GM21423 (cell line): Measurements from ENCODE around the gene DNAJC13.
A peak's percentile ranks its signal among the peaks of the same experiment; 100 is the strongest.
"Not testable (repeated sequence)": the region's sequence is repeated elsewhere in the genome, so short reads cannot be mapped to it uniquely, and the experiment has no call there.

Experiments used
- ATAC-seq: cut with Tn5 transposase; IDR thresholded peaks from one replicate; pipeline ENCODE4 v1.9.1; 2021; ENCODE audit warnings: mild to moderate bottlenecking, moderate library complexity; ENCODE audit not compliant: unreplicated experiment

Gene DNAJC13

DNA sequence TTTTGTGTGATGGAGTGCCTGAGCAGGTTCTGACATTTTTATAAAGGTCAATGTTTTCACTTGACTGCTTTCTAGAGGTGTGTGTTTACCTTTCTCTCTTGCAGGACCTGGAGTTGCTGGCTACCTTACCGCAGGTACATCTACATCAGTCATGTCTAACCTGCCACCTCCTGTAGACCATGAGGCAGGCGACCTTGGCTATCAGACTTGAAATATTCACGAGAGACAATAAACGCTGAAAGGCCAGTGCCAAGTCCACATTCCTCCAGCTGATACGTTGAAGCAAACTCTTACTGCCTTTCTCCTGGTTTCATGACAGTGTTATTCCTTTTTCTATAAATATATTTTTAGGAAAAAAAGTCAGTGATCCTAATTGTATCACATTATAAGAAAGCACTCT lies 120.8 kb downstream of the DNAJC13 start:
- ATAC-seq: no peak

DNA sequence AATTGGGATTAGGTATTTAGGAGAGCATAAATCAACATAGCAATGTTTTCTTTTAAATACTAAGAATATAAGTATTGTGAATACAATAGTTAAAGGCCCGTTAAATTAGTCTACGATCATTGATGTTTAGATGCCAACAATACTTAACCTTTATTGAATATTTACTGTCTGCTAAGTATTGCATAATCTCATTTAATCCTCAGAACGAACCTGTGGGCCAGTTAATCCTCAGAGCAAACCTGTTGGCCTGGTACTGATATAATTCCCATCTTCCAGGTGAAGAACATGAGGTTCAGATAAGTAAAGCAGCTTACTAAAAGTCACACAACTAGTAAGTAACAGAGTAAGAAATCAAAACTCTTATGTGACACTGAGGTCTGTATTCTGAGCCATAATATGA lies 122.4 kb downstream of the DNAJC13 start:
- no peak for ATAC-seq

DNA sequence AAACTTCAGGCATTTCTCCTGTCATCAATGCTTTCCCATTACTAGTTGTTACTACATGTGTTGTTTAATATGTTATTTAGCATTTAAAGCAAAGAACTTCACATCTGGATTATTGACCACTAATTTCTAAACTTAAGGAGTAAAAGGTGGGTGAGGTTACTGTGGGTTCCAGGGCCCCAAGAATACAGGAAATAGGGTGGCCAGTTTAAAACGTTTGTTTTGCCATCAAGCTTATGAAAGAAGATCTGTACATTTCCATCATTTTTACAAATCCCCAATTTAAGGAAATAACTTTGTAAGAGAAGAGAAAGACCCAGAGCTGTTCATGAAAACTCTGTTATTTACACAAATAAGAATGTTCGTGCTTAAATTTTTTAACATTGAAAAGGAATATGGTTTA lies 125.3 kb downstream of the DNAJC13 start:
- no peak for ATAC-seq

DNA sequence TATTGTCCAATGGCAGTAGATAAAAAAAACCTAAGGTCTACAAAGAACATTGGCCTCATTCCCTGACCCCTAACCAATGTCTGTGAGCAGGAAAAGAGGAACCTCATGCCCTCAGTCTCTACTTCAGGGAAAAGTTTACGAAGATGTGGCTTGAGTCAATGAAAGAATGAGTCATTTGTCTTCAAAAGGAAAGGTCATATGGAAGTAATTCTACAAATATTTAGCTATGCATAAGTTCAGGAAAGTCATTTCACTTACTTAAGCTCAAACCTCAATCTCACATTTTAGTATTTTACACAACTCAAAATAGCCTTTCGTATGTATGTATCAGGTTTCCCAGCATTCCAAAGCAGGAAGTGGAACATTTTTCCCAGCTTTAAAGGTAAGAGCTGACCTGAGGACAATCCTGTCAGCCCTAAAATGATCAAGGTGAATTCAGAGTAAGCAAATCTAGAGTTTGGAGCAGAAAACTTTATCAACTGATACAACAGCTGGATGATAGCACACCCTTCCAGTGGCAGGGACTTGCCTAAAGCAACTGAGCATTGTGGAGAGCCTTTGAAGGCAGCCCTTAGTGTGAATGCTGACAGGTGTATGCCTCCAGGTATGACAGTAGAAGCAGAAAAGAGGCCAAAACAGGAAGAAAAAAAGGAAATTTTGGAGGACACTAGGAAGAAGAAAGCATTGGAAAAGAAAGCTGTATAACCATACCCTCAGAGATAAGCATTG lies 125.9 kb downstream of the DNAJC13 start:
- ATAC-seq: peak; percentile 46

DNA sequence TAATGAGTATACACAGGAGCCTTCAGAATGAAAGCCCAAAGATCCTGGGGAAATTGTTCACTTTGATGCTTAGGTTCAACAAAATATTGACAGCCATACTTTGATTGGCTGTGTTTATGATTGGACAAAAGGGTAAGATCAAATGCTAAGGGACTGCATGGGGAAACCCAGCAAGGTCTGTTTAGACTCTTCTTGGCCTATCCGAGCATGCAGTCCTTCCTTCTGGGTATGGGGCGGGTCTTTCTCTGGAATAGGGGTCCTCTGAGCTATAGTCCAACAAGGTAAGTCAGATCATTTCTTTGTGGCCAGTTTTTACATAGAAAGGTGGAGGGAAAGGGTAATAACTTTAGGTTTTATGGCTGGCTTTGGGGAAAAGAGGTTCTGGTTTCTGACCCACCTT lies 126.8 kb downstream of the DNAJC13 start:
- no peak for ATAC-seq

DNA sequence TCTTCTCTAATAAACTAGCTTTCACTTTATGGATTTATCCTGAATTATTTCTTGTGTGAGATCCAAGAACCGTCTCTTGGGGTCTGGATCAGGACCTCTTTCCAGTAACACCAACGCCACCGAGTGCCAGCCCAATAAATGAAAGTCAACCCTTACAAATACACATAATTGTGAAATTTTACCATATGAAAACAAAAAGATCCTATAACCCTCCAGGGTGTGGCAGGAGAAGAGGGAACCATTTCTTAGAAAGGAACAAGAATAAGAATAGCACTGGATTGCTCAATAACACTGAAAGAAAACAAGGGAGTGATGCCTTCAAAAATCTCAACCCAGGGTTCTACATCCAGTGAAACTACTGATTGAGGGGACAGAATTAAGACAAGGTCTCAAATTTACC lies 128.2 kb downstream of the DNAJC13 start:
- ATAC-seq: no peak

DNA sequence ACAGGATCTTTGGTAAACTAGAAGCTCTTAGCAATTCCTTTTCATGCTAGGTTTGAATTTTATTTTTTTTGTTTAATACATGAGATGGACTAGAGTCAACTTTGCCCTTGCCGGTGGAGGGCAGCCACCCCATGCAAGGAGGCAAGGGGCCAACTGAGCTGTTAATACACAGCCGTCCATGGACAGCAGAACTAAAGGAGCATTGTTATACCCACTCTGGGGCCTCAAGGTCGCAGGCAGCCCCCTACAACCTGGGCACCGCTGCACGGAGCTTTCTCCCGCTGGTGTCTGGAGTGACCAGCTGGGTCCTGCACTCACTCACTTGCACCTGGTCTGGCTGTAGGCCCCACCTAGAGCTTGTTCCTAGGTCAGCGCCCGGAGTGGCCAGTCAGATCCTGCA lies 131.9 kb downstream of the DNAJC13 start:
- no peak for ATAC-seq

DNA sequence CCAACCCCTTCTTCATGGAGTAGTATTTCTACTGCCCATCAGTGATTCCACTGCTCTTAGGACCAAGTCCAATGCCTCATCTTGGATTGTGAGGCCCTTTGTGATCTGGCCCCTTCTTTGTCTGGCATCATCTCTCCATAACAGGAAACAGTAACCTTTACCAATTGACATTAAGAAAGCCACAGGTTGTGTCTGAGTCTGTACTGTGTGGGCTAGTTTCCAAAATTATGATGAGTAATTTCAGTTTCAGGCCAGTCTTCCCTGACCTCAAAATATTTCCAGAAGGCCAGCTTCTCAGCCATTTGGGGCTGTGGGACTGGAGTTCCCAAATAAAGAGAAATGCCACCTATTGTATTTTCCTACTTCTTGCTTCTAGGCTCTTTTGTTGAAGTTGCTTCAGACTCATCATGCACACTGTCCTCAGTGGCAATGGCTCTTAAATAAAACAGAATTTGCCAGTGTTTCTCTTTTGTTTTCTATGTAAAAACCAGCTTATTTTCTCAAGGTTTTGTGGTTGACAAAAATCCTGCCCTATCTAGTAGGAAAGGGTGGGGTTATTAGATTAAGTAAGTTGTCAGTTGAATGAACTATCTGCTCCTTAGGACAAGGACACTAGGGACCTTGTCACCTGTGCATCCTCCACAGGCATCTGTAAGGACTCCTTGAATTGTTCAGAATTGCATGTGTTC lies 132.7 kb downstream of the DNAJC13 start:
- peak; percentile 75 for ATAC-seq

DNA sequence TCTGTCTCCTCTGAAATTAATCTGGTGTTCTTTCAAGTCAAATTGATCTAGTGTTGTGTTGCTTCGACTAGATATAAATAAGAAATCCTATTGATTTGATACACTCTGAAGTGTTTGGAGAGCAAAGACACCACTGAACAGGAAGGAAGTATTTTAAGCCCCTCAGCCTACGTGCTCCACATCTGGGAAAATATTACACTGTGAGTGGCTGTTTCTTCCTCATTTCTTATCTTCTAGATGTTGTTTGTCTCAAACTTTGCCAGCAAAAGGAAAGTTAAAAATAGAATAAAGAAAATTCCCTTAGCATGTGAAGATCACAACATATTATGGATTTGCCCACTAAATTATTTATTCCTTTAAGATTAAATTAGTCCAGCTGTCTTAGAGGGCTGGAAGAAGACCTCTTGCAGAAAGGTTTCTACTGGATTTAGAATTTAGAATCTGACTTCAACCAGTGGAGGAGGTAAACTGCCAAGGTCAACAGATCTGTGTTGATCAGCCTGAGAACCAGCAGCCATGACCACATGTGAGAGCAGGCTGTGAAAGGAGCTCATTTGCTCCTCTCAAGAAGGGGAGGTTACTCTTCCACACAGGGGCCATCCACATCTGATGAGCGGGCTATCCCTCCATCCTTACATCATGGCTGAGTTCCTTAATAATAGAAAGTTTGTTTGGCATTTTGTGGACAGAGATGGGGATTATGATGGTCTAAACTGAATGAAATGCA lies 133.4 kb downstream of the DNAJC13 start:
- ATAC-seq: peak; percentile 10

DNA sequence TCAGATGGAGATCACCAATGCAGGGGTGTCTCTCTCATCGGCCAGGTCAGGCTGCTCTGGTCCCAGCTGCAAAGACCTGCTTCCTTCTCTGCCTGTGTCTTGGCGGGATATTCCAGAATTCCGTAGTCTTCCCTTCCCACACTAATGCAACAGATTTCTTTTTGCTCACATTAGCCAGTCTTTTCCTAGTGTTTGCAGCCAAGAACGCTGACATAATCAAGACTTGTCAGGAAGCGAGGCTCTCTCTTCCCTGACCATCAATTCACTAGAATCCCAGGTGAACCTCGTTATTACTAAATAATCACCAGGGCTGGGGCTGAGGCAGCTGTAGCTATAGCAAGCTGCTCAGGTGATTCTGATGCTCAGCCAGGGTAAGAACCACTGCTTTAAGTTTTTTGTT lies 136.5 kb downstream of the DNAJC13 start:
- ATAC-seq: no peak

DNA sequence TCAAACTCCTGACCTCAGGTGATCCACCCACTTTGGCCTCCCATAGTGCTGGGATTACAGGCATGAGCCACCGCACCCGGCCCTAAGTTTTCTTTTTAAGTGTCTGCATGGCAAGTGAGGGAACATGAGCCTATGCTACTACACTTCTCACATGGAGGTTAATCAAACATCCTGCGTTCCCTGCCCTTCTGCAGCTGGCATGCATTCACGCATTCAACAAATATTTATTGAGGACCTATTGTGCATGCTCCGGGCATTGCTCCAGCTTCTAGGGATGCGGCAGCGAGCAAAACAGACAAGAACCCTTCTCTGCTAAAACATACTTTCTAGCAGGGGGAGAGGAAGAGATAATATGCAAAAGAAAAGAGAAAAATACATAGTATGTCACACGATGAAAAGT lies 137.1 kb downstream of the DNAJC13 start:
- no peak for ATAC-seq

DNA sequence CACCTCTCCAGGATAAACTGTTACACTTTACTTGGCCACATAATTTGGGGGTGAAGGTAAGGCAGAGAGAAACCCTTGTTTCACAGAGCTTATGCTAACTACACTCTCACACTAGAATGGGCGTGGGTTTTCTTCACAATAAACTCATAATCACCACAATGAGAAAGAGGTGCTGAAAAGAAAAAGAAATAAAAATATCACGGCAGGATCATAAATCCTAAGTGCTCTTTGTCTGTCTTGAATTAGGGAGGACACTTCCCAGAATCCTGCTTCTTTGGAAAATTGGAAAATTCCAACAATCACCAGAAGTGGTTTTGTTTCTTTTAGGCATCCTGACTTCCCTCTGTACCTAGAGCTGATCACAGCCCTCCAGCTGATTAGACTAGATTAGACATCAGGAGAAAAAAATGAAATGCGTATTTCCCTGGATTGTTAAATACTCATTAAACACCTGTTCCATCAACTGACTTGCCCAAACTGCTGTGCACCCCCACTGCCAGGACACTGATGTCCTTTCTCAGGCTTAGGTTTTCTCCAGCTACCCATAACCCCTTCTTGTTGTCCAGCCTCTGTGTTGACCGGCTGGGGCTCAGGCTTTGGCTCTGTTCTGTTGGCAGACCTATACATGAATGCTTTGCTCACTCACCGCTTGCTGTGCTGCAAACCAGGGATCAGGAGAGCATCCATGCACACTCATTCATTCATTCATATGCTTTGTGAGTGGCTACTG lies 138.2 kb downstream of the DNAJC13 start:
- ATAC-seq: no peak

DNA sequence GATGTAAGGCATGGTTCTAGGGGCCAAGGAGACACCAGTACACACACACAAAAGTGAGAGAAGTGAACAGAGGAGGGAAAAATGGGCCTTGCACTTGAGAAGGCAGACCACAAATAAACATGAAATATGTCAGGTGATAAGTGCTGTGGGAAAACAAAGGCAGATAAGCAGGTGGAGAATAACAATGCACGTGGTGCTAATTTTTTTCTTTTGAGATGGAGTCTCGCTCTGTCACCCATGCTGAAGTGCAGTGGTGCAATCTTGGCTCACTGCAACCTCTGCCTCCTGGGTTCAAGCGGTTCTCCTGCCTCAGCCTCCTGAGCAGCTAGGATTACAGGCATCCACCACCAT lies 138.7 kb downstream of the DNAJC13 start:
- ATAC-seq: not testable (repeated sequence)

DNA sequence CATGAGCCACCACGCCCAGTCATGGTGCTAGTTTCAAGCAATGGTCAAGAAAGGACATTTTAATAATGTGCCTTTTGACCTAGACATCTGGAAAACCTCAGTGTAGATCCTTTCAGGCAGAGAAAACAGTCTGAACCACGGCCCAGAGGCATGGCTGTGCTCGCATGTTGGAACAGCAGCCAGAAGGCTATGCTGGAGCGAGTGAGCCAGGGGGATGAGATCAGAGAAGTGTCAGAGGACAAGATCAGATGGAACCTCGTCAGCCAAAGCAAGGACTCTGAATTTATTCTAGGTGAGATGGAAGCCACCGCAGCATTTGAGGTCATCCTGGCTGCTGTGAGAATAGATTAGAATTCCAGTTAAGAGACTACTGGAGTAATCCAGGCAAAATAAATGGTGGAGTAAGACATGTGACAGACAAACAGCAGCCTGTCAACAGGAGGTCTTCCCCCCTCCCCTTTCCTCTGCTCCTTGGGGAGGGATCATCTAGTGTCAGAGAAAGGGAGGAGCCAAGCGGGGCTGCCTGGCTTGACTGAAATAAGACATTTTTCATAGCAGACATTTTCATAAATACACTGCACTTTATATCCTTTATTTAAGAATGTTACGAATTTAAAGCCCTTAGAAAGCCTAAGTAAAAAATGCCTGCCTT lies 139.3 kb downstream of the DNAJC13 start:
- ATAC-seq: no peak

DNA sequence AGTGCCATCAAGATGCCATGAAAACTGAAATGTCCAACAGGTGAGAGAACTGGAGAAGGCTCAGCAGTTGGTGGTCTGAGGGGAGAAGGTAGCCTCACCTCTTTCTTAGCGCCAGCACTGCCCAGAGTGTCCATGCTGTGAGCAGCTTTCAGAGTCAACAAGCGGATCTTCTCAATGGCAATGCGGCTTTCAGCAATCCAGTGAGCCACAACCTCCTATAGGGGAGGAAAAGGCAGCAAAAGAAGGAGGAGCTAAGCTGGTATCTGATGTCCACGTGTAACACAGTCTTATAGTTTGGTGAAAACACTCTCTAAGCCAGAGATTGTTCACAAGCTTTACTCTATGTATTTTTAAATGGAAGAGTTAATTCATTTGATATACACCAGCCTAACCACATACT lies 143.7 kb downstream of the DNAJC13 start:
- no peak for ATAC-seq

DNA sequence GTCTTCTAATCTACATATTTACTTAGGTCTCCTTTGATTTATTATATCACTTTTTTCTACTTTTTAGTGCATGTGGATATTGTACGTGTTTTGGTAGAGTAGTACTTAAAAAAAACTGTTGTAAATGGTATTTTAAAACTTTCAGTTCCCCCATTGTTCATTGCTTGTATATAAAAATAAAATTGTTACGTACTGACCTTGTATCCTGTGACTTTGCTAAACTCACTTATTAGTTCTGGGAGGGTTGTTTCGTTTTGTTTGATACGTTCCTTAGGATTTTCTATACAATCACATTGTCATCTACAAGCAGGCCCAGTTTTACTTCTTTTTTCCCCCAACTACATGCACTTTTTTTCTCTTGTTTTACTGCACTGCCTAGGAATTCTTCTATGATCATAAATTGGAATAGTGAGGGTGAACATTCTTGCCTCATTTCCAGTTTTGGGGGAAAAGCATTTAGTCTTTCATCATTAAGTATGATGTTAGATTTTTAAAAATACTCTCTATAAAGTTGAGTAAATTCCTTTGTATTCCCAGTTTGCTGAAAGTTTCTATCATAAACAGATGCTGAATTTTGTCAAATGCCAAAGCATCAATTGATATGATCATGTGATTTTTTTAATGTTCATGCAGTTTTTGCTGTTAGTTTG lies 146.2 kb downstream of the DNAJC13 start:
- no peak for ATAC-seq

DNA sequence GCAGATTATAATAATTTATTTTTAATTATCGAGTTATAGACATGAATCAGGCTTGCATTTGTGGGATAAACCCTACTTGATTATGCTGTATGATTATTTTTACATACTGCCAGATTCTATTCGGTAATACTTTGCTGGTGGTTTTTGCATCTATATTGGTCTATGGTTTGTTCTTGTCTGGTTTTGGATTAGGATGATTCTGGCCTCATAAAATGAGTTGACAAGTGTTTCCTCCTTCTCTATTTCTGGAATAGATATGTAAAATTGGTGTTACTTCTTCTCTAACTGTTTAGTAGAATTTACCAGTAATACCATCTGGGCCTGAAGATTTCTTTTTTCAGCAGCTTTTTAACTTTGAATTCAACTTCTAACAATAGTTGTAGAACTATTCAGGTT lies 146.8 kb downstream of the DNAJC13 start:
- ATAC-seq: no peak

DNA sequence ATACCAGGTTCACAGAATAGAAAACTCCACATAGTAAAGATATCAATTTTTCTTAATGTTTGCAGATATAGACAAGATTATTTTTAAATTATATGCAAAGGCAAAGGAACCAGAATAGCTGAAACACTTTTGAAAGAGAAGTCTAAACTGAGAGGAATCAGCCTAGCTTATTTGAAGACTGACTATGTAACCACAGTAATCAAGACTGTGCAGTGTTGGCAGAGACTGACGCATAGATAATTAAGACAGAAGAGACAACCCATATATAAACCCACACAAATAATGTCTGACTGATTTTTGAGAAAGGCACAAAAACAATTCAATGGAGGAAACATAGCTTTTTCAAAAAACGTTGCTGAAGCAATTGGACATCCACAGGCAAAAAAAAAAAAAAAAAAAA lies 151.1 kb downstream of the DNAJC13 start:
- ATAC-seq: no peak

DNA sequence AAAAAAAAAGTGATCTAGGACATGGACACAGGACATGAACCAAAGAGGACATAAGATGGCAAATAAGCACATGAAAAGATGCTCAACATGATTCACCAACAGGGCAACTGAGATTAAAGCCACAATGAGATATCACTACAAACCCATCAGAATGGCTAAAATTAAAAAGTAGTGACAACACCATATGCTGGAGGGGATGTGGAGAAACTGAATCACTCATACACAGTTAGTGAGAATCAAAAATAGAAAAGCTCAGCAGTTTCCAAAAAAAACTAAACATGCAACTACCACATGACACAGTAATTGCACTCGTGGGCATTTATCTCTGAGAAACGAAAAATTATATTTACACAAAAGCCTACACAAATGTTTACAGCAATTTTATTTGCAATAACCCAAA lies 151.9 kb downstream of the DNAJC13 start:
- ATAC-seq: no peak

DNA sequence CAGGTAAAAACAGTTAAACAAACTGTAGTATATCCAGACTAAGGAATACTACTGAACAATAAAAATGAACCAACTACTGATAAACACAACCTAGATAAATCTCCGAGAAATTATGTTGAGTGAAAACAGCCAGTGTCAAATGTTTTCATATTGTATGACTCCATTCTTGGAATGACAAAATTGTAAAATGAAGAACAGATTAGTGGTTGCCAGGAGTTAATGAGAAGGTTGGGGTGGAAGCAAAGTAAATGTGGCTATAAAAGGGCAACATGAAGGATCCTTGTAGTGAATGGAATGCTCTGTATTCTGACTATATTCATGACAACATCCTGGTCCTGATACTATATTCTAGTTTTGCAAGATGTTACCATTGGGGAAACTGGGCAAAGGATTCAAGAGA lies 152.3 kb downstream of the DNAJC13 start:
- no peak for ATAC-seq

DNA sequence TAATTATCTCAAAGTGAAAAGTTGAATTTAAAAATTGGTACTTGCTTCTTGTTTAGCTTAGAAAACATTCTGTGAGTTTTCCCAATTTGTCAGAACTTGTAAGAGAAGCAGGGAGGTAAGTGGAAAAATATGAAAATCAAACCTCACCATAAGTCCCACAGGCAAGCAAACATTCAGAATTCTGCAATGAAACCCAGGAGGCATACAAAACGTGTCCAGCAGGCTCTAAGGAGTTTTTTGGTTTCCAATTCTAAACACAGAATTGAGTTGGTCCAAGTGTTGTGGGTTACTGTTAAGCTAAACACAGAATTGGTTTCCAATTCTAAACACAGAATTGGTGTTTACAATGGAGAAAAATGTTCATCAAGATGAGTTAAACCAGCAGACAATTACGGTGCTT lies 152.7 kb downstream of the DNAJC13 start:
- ATAC-seq: no peak
